ENCODE data around the gene ATAD3C.
"Not testable (repeated sequence)": the region's sequence is repeated elsewhere in the genome, so short reads cannot be mapped to it uniquely, and the experiment has no call there.

The ATAD3C gene

GRCh38 chr1:1449099-1449739, at the start of gene ATAD3C:
Gene ATAD3C (plus strand): TSS chr1:1449689. CDS start chr1:1450684, 995 bp downstream.
- DNase-seq = no peak

GRCh38 chr1:1399872-1400575, 49.5 kb upstream of the ATAD3C start:
- no peak for DNase-seq

GRCh38 chr1:1400576-1401456, 48.7 kb upstream of the ATAD3C start:
- no peak for DNase-seq

- DNase-seq = no peak
Measured at GRCh38 chr1:1401457-1402010, 48.0 kb upstream of the ATAD3C start.

- peak; percentile 31 for DNase-seq
Measured at GRCh38 chr1:1402072-1402900, 47.2 kb upstream of the ATAD3C start.

GRCh38 chr1:1402901-1403392, 46.5 kb upstream of the ATAD3C start:
- DNase-seq = not testable (repeated sequence)

GRCh38 chr1:1403653-1404052, 45.8 kb upstream of the ATAD3C start:
- DNase-seq = no peak

GRCh38 chr1:1406101-1406820, 43.2 kb upstream of the ATAD3C start:
- no peak for DNase-seq

- peak; percentile 97 for DNase-seq
Measured at GRCh38 chr1:1406821-1407635, 42.5 kb upstream of the ATAD3C start, which contains the start of gene MRPL20. Gene MRPL20 (minus strand): TSS chr1:1407293. CDS start chr1:1407217, 76 bp downstream.

- no peak for DNase-seq
Measured at GRCh38 chr1:1407636-1408318, 41.7 kb upstream of the ATAD3C start.

- not testable (repeated sequence) for DNase-seq
Measured at GRCh38 chr1:1410238-1410637, 39.3 kb upstream of the ATAD3C start.

- no peak for DNase-seq
Measured at GRCh38 chr1:1411626-1412025, 37.9 kb upstream of the ATAD3C start.

- not testable (repeated sequence) for DNase-seq
Measured at GRCh38 chr1:1412311-1412902, 37.1 kb upstream of the ATAD3C start.

- DNase-seq = no peak
Measured at GRCh38 chr1:1415751-1416150, 33.7 kb upstream of the ATAD3C start.

GRCh38 chr1:1417396-1417795, 32.1 kb upstream of the ATAD3C start:
- DNase-seq = not testable (repeated sequence)

GRCh38 chr1:1417825-1418463, 31.5 kb upstream of the ATAD3C start:
- DNase-seq = peak; percentile 33

GRCh38 chr1:1418464-1419362, 30.8 kb upstream of the ATAD3C start:
- peak; percentile 45 for DNase-seq
